ENCODE measurements around the gene DDT.
"Not testable (repeated sequence)": the region's sequence is repeated elsewhere in the genome, so short reads cannot be mapped to it uniquely, and the experiment has no call there.

Gene DDT

DNA sequence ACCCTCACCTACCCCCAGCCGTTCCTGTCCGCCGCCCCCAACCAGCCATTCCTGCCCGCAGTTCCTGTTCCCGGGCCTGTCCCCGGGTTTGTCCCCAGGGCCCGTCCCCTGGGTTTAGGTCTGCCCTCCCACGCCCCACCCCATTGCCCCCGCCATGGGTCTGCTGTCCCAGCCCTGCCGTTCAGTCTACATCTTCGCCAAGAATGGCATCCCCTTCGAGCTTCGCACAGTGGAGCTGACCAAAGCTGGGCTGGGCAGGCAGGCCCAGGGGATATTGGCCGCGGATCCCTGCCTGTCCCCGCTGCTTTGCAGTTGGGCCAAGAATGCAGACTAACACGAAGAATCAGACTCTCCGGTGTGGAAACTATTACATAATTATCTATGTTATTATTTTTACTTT is 24.5 kb downstream of the DDT start:
- DNase-seq (ENCODE audit: low read depth, low spot score); H3K9me3 ChIP-seq (ENCODE audit: insufficient read depth, low read length); H3K9ac ChIP-seq (ENCODE audit: insufficient read length, low read depth); H3K36me3 ChIP-seq (ENCODE audit: insufficient read depth, insufficient read length, low read length); H3K4me1 ChIP-seq (ENCODE audit: insufficient read depth, insufficient read length); H3K4me3 ChIP-seq (ENCODE audit: insufficient read length, low read depth); H3K27me3 ChIP-seq (ENCODE audit: insufficient read depth, insufficient read length): not testable (repeated sequence)

GRCh38 chr22:23947391-23947790 is 26.9 kb downstream of the DDT start:
- not testable (repeated sequence) for DNase-seq (ENCODE audit: low read depth, low spot score); H3K4me1 ChIP-seq (ENCODE audit: insufficient read depth, insufficient read length); H3K27me3 ChIP-seq (ENCODE audit: insufficient read depth, insufficient read length); H3K4me3 ChIP-seq (ENCODE audit: insufficient read length, low read depth); H3K36me3 ChIP-seq (ENCODE audit: insufficient read depth, insufficient read length, low read length); H3K9ac ChIP-seq (ENCODE audit: insufficient read length, low read depth); H3K9me3 ChIP-seq (ENCODE audit: insufficient read depth, low read length)

- H3K27me3 ChIP-seq (ENCODE audit: insufficient read depth, insufficient read length); H3K9me3 ChIP-seq (ENCODE audit: insufficient read depth, low read length); H3K4me3 ChIP-seq (ENCODE audit: insufficient read length, low read depth); H3K4me1 ChIP-seq (ENCODE audit: insufficient read depth, insufficient read length); H3K9ac ChIP-seq (ENCODE audit: insufficient read length, low read depth); H3K36me3 ChIP-seq (ENCODE audit: insufficient read depth, insufficient read length, low read length); DNase-seq (ENCODE audit: low read depth, low spot score): not testable (repeated sequence)
These were observed 34.1 kb downstream of the DDT start for GRCh38 chr22:23940166-23940565.

DNA sequence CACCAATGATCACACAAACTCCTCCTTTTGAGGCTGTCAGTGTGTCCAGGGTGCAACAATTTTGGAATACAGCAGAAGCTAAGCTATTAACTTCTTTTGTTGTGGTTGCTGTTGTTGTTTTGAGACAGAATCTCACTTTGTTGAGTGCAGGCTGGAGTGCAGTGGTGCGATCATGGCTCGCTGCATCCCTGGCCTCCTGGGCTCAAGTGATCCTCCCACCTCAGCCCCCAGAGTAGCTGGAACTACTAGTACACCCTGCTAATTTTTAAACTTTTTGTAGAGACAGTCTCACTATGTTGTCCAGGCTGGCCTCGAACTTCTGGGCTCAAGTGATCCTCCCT is 35.3 kb downstream of the DDT start:
- no peak overlapping the region for H3K9ac ChIP-seq (ENCODE audit: insufficient read length, low read depth)
- no peaks in the 10 kb centered on the region for H3K36me3 ChIP-seq (ENCODE audit: insufficient read depth, insufficient read length, low read length)
- TF ChIP-seq YY1 (IDR thresholded peaks at IDR 0.05; ENCODE audit: insufficient read depth, insufficient read length) (no peak), ZNF274 (IDR thresholded peaks at IDR 0.05; ENCODE audit: low read depth, low read length) (no peak), SUZ12 (IDR thresholded peaks at IDR 0.05; ENCODE audit: extremely low read depth, insufficient read depth, insufficient read length) (no peak)
- no peaks in the 10 kb centered on the region for H3K27me3 ChIP-seq (ENCODE audit: insufficient read depth, insufficient read length)
- no peaks in the 10 kb centered on the region for H3K9me3 ChIP-seq (ENCODE audit: insufficient read depth, low read length)
- H3K4me1 ChIP-seq (ENCODE audit: insufficient read depth, insufficient read length): no peaks in the 10 kb centered on the region
- DNase-seq (ENCODE audit: low read depth, low spot score): no peak
- H3K4me3 ChIP-seq (ENCODE audit: insufficient read length, low read depth): no peak overlapping the region

- Histone ChIP-seq H3K4me3 (ENCODE audit: insufficient read length, low read depth) (no peak overlapping the region), H3K36me3 (ENCODE audit: insufficient read depth, insufficient read length, low read length) (no peaks in the 10 kb centered on the region), H3K27me3 (ENCODE audit: insufficient read depth, insufficient read length) (no peaks in the 10 kb centered on the region), H3K9me3 (ENCODE audit: insufficient read depth, low read length) (no peaks in the 10 kb centered on the region), H3K4me1 (ENCODE audit: insufficient read depth, insufficient read length) (no peaks in the 10 kb centered on the region), H3K9ac (ENCODE audit: insufficient read length, low read depth) (no peak overlapping the region)
- TF ChIP-seq SUZ12 (IDR thresholded peaks at IDR 0.05; ENCODE audit: extremely low read depth, insufficient read depth, insufficient read length) (no peak), ZNF274 (IDR thresholded peaks at IDR 0.05; ENCODE audit: low read depth, low read length) (no peak), YY1 (IDR thresholded peaks at IDR 0.05; ENCODE audit: insufficient read depth, insufficient read length) (no peak)
- DNase-seq (ENCODE audit: low read depth, low spot score): no peak
These were observed 35.8 kb downstream of the DDT start for GRCh38 chr22:23938328-23939016.

- no peak for DNase-seq (ENCODE audit: low read depth, low spot score)
- no peaks in the 10 kb centered on the region for H3K4me1 ChIP-seq (ENCODE audit: insufficient read depth, insufficient read length)
- H3K9me3 ChIP-seq (ENCODE audit: insufficient read depth, low read length): peaks cover 43% of the 10 kb centered on the region
- no peak overlapping the region for H3K9ac ChIP-seq (ENCODE audit: insufficient read length, low read depth)
- H3K36me3 ChIP-seq (ENCODE audit: insufficient read depth, insufficient read length, low read length): peaks cover 6% of the 10 kb centered on the region
- no peaks in the 10 kb centered on the region for H3K27me3 ChIP-seq (ENCODE audit: insufficient read depth, insufficient read length)
- H3K4me3 ChIP-seq (ENCODE audit: insufficient read length, low read depth): no peak overlapping the region
- TF ChIP-seq YY1 (IDR thresholded peaks at IDR 0.05; ENCODE audit: insufficient read depth, insufficient read length) (no peak), SUZ12 (IDR thresholded peaks at IDR 0.05; ENCODE audit: extremely low read depth, insufficient read depth, insufficient read length) (no peak), ZNF274 (IDR thresholded peaks at IDR 0.05; ENCODE audit: low read depth, low read length) (no peak)
These were observed 47.7 kb downstream of the DDT start for GRCh38 chr22:23926561-23926960.

DNA sequence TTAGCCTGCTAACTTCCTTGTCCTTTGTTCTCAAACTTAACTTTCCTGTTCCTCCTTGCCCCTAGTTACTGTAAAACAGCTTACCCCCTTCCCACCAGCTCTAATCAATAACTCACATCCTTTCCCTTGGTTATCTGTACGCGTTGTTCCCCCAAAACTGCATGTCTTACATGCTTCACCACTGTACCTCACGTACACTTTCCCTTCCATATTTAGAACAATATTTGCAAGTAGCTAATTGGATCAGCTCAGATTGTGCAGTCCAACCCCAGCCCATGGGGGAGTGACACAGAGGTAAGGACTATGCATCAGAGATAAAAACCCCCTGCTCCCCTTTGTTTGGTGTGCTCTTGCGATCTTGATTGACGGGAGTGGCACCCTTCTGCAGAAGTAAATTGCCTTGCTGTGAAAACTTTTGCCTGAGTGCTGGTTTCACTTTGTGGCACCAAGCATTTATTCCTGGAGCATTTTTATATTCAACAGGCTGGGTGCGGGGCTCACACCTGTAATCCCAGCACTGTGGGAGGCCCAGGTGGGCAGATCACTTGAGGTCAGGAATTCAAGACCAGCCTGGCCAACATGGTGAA is 49.1 kb downstream of the DDT start:
- DNase-seq (ENCODE audit: low read depth, low spot score): no peak
- Histone ChIP-seq H3K4me3 (ENCODE audit: insufficient read length, low read depth) (no peak overlapping the region), H3K27me3 (ENCODE audit: insufficient read depth, insufficient read length) (no peaks in the 10 kb centered on the region), H3K9me3 (ENCODE audit: insufficient read depth, low read length) (peaks cover 31% of the 10 kb centered on the region; the same call in 1 of the 2 replicates), H3K9ac (ENCODE audit: insufficient read length, low read depth) (no peak overlapping the region), H3K4me1 (ENCODE audit: insufficient read depth, insufficient read length) (no peaks in the 10 kb centered on the region), H3K36me3 (ENCODE audit: insufficient read depth, insufficient read length, low read length) (peaks cover 6% of the 10 kb centered on the region)
- TF ChIP-seq ZNF274 (IDR thresholded peaks at IDR 0.05; ENCODE audit: low read depth, low read length) (no peak), YY1 (IDR thresholded peaks at IDR 0.05; ENCODE audit: insufficient read depth, insufficient read length) (no peak), SUZ12 (IDR thresholded peaks at IDR 0.05; ENCODE audit: extremely low read depth, insufficient read depth, insufficient read length) (no peak)

DNA sequence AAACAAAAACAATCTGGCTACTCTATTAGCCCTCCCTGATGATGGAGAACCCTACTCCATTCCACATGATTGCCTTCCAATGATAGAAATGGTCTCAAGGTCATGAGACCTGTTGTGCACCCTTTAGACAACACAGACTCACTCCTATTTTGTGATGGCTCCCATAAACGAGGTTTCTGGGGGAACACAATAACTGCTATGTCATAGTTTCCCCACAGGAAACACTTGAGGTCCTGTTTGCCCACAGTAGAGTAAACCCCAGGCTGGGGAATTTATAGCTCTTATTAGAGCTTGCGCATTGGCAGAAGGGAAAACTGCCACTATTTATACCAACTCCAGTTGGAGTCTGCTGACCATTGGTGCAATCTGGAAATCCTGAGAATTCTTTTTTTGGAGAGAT is 51.3 kb downstream of the DDT start:
- Histone ChIP-seq H3K4me3 (ENCODE audit: insufficient read length, low read depth) (no peak overlapping the region), H3K9me3 (ENCODE audit: insufficient read depth, low read length) (peaks cover 25% of the 10 kb centered on the region; the same call in 1 of the 2 replicates), H3K27me3 (ENCODE audit: insufficient read depth, insufficient read length) (no peaks in the 10 kb centered on the region), H3K9ac (ENCODE audit: insufficient read length, low read depth) (no peak overlapping the region), H3K4me1 (ENCODE audit: insufficient read depth, insufficient read length) (no peaks in the 10 kb centered on the region), H3K36me3 (ENCODE audit: insufficient read depth, insufficient read length, low read length) (peaks cover 3% of the 10 kb centered on the region)
- no peak for DNase-seq (ENCODE audit: low read depth, low spot score)
- TF ChIP-seq YY1 (IDR thresholded peaks at IDR 0.05; ENCODE audit: insufficient read depth, insufficient read length) (no peak), ZNF274 (IDR thresholded peaks at IDR 0.05; ENCODE audit: low read depth, low read length) (no peak), SUZ12 (IDR thresholded peaks at IDR 0.05; ENCODE audit: extremely low read depth, insufficient read depth, insufficient read length) (no peak)

- H3K27me3 ChIP-seq (ENCODE audit: insufficient read depth, insufficient read length); H3K4me1 ChIP-seq (ENCODE audit: insufficient read depth, insufficient read length); H3K9ac ChIP-seq (ENCODE audit: insufficient read length, low read depth); H3K36me3 ChIP-seq (ENCODE audit: insufficient read depth, insufficient read length, low read length); H3K4me3 ChIP-seq (ENCODE audit: insufficient read length, low read depth); DNase-seq (ENCODE audit: low read depth, low spot score): not testable (repeated sequence)
- peaks cover 20% of the 10 kb centered on the region; the same call in 1 of the 2 replicates for H3K9me3 ChIP-seq (ENCODE audit: insufficient read depth, low read length)
These were observed 52.5 kb downstream of the DDT start for GRCh38 chr22:23921586-23922201.

All from NT2/D1 (cell line).